ENCODE data around the gene NSMCE1. TPM values are rescaled to one million over a fixed set of nuclear protein-coding genes. Genes with fewer than 3 reads are reported as not detected.
"Not testable (repeated sequence)": the region's sequence is repeated elsewhere in the genome, so short reads cannot be mapped to it uniquely, and the experiment has no call there.

NSMCE1 gene
- total RNA-seq, 1 experiment from 2014 or later = 37.0 TPM

GRCh38 chr16:27273670-27274423, 5.3 kb upstream of the NSMCE1 start:
- H3K36me3 ChIP-seq (ENCODE audit: control insufficient read depth, insufficient read depth, low read length) = no peaks in the 10 kb centered on the region
- BruUV-seq (replicated peaks) = no TSS peak
- Mint-ChIP-seq H3K36me3 (ENCODE audit: insufficient read depth, unreplicated experiment) (peaks cover 12% of the 10 kb centered on the region), H3K4me3 (ENCODE audit: unreplicated experiment) (peak overlapping the region; percentile 23), H3K27ac (ENCODE audit: unreplicated experiment) (peak overlapping the region; percentile 81), H3K27me3 (ENCODE audit: insufficient read depth, unreplicated experiment) (no peaks in the 10 kb centered on the region), H3K9me3 (ENCODE audit: unreplicated experiment) (peaks cover 13% of the 10 kb centered on the region), H3K4me1 (ENCODE audit: low read depth, unreplicated experiment) (peaks cover 26% of the 10 kb centered on the region)
- H3K4me3 ChIP-seq (ENCODE audit: low read depth, low read length) = no peak overlapping the region
- peaks cover 29% of the 10 kb centered on the region for H3K4me1 ChIP-seq
- ChIA-PET POLR2A (interaction anchor here (0.6 kb wide), 1 partner anchor 11 kb away, joined by 6 read pairs; no protein-coding TSS in a partner anchor), CTCF (interaction anchor here (0.7 to 1.0 kb wide), 4 partner anchors 13 to 94 kb away, joined by 3 to 4 read pairs (median 3); no protein-coding TSS in a partner anchor)
- no peaks in the 10 kb centered on the region for H3K27me3 ChIP-seq (replicated peaks; ENCODE audit: control insufficient read depth, insufficient read depth, low read length)
- no peaks in the 10 kb centered on the region for H3K9me3 ChIP-seq
- intact Hi-C loops (cut with micrococcal nuclease; ENCODE audit: unreplicated experiment) = no loop called here
- peak; percentile 11 to 32 for TF ChIP-seq CTCF (IDR thresholded peaks at IDR 0.05; ENCODE audit: insufficient read depth in 1 of 2, low read depth in 1 of 2, low read length in 1 of 2, severe bottlenecking in 1 of 2, unreplicated experiment in 1 of 2)
- DNase-seq = peak; percentile 78 to 90

- intact Hi-C loops (cut with micrococcal nuclease; ENCODE audit: unreplicated experiment) = no loop called here
- H3K27ac Mint-ChIP-seq (ENCODE audit: unreplicated experiment) = peak overlapping the region; percentile 81
- Histone ChIP-seq H3K4me1 (peaks cover 29% of the 10 kb centered on the region), H3K4me3 (ENCODE audit: low read depth, low read length) (no peak overlapping the region), H3K36me3 (ENCODE audit: control insufficient read depth, insufficient read depth, low read length) (no peaks in the 10 kb centered on the region), H3K9me3 (no peaks in the 10 kb centered on the region), H3K27me3 (replicated peaks; ENCODE audit: control insufficient read depth, insufficient read depth, low read length) (no peaks in the 10 kb centered on the region)
- peaks cover 17% of the 10 kb centered on the region for H3K36me3 Mint-ChIP-seq (ENCODE audit: insufficient read depth, unreplicated experiment)
- ChIA-PET POLR2A (interaction anchor here (0.6 kb wide), 1 partner anchor 11 kb away, joined by 6 read pairs; no protein-coding TSS in a partner anchor), CTCF (interaction anchor here (0.7 to 1.0 kb wide), 2 partner anchors 13 to 95 kb away, joined by 3 read pairs; no protein-coding TSS in a partner anchor)
- DNase-seq = no peak
- BruUV-seq (replicated peaks) = TSS peak; percentile 69
- H3K4me1 Mint-ChIP-seq (ENCODE audit: low read depth, unreplicated experiment) = peaks cover 26% of the 10 kb centered on the region
- no peaks in the 10 kb centered on the region for H3K27me3 Mint-ChIP-seq (ENCODE audit: insufficient read depth, unreplicated experiment)
- H3K4me3 Mint-ChIP-seq (ENCODE audit: unreplicated experiment) = peak overlapping the region; percentile 23
- no peak for TF ChIP-seq CTCF (IDR thresholded peaks at IDR 0.05; ENCODE audit: insufficient read depth in 1 of 2, low read depth in 1 of 2, low read length in 1 of 2, severe bottlenecking in 1 of 2, unreplicated experiment in 1 of 2)
- H3K9me3 Mint-ChIP-seq (ENCODE audit: unreplicated experiment) = peaks cover 13% of the 10 kb centered on the region
Measured at GRCh38 chr16:27273330-27273669, 4.7 kb upstream of the NSMCE1 start.

DNA sequence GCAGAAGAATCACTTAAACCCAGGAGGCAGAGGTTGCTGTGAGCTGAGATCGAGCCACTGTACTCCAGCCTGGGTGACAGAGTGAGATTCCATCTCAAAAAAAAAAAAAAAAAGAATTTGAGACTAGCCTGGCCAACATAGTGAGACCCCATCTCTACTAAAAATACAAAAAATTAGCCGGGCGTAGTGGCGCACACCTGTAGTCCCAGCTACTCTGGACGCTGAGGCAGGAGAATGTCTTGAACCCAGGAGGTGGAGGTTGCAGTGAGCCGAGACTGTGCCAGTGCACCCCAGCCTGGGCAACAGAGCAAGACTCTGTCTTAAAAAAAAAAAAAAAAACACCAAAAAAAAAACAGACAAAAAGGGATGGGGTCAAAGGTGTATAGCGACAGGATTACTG, 4.1 kb upstream of the NSMCE1 start:
- H3K27me3 ChIP-seq (replicated peaks; ENCODE audit: control insufficient read depth, insufficient read depth, low read length); intact Hi-C loops (cut with micrococcal nuclease; ENCODE audit: unreplicated experiment); CTCF ChIA-PET; DNase-seq; H3K27me3 Mint-ChIP-seq (ENCODE audit: insufficient read depth, unreplicated experiment); H3K4me3 ChIP-seq (ENCODE audit: low read depth, low read length); BruUV-seq (replicated peaks); H3K9me3 ChIP-seq; H3K36me3 ChIP-seq (ENCODE audit: control insufficient read depth, insufficient read depth, low read length); POLR2A ChIA-PET: not testable (repeated sequence)
- H3K9me3 Mint-ChIP-seq (ENCODE audit: unreplicated experiment) = peaks cover 13% of the 10 kb centered on the region
- H3K36me3 Mint-ChIP-seq (ENCODE audit: insufficient read depth, unreplicated experiment) = peaks cover 17% of the 10 kb centered on the region
- peaks cover 26% of the 10 kb centered on the region for H3K4me1 Mint-ChIP-seq (ENCODE audit: low read depth, unreplicated experiment)
- peak overlapping the region; percentile 23 for H3K4me3 Mint-ChIP-seq (ENCODE audit: unreplicated experiment)
- H3K27ac Mint-ChIP-seq (ENCODE audit: unreplicated experiment) = peak overlapping the region; percentile 81
- peaks cover 29% of the 10 kb centered on the region for H3K4me1 ChIP-seq

All from Caco-2 (cell line).